Thoracic aorta (tissue), 2 donors: ENCODE data around the gene UBE2U. TPM values are rescaled to one million over a fixed set of nuclear protein-coding genes. Genes with fewer than 3 reads are reported as not detected.

Experiments used
- ATAC-seq: fragments of 150-250 bp; one replicate; pipeline ENCODE4 v1.8.0; 2017; ENCODE audit warnings: low read depth; ENCODE audit not compliant: insufficient number of reproducible peaks, low FRiP score
- DNase-seq: peaks from one replicate; pipeline ENCODE4 v3.0.0-alpha.2; 2020; ENCODE audit warnings: low spot score
- H3K27ac ChIP-seq, 2 donors: fragments of 200-600 bp; sonication (generic); 1 replicate in 1 of 2; 2 replicates in 1 of 2; pipeline ENCODE4 v1.5.1; 2016; ENCODE audit warnings: mild to moderate bottlenecking in 2 of 2, moderate library complexity in 2 of 2
- H3K27me3 ChIP-seq: fragments of 200-600 bp; sonication (generic); replicated peaks from 2 replicates; pipeline ENCODE4 v1.6.0; 2016; ENCODE audit warnings: mild to moderate bottlenecking; ENCODE audit not compliant: insufficient read depth
- H3K36me3 ChIP-seq: fragments of 200-600 bp; sonication (generic); one replicate; pipeline ENCODE4 v1.5.1; 2016
- H3K4me1 ChIP-seq, 2 donors: fragments of 200-600 bp; sonication (generic); 1 replicate in 1 of 2; 2 replicates in 1 of 2; pipeline versions ENCODE4 v1.5.1 to v1.6.0; 2016; ENCODE audit warnings: low read depth in 2 of 2, mild to moderate bottlenecking in 1 of 2; ENCODE audit not compliant: control insufficient read depth in 1 of 2
- H3K4me3 ChIP-seq: fragments of 200-600 bp; sonication (generic); 2 replicates; pipeline ENCODE4 v1.5.1; 2016; ENCODE audit warnings: mild to moderate bottlenecking
- H3K9me3 ChIP-seq: fragments of 200-600 bp; sonication (generic); 2 replicates; pipeline ENCODE4 v1.5.1; 2016
- total RNA-seq, 2 donors: library from RNA; depleted of rRNA; stranded (reverse); fragments of >200 nt; gene quantifications; one replicate each; pipeline versions ENCODE4 v1.1.0 to v1.2.3, GENCODE V29; 2016
- TF ChIP-seq, protein P1 (sequence below): fragments of 200-600 bp; sonication (generic); IDR thresholded peaks from one replicate; pipeline ENCODE4 v1.5.1; 2019; ENCODE audit warnings: antibody characterized with exemption

Gene UBE2U
- total RNA-seq, 2 donors from 2014 or later: not detected

DNA sequence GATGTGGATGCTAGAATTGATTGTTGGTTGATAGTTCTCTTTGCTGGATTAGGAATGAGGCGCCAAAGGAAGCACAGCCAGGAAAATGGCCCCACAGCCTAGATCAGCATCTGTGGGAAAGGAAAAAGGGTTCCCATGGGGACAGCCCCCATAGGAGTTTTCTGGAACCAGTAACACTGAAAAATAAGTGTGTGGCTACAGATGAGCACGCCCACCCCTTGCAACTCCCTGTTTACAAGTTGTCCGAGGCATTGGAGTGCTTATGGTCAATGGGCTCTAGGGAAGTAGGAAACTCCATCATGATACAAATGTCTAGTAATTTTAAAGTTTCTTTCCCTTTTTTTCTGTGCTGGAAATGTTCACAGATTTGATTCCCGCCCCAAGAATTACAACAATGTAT lies 23.8 kb upstream of the UBE2U start:
- DNase-seq: no peak
- Histone ChIP-seq H3K27ac (no peak overlapping the region), H3K9me3 (no peaks in the 10 kb centered on the region), H3K4me1 (peaks cover 0 to 18% of the 10 kb centered on the region in 2 donors), H3K27me3 (no peaks in the 10 kb centered on the region), H3K4me3 (no peak overlapping the region), H3K36me3 (peaks cover 19% of the 10 kb centered on the region)
- TF ChIP-seq, protein P1, sequence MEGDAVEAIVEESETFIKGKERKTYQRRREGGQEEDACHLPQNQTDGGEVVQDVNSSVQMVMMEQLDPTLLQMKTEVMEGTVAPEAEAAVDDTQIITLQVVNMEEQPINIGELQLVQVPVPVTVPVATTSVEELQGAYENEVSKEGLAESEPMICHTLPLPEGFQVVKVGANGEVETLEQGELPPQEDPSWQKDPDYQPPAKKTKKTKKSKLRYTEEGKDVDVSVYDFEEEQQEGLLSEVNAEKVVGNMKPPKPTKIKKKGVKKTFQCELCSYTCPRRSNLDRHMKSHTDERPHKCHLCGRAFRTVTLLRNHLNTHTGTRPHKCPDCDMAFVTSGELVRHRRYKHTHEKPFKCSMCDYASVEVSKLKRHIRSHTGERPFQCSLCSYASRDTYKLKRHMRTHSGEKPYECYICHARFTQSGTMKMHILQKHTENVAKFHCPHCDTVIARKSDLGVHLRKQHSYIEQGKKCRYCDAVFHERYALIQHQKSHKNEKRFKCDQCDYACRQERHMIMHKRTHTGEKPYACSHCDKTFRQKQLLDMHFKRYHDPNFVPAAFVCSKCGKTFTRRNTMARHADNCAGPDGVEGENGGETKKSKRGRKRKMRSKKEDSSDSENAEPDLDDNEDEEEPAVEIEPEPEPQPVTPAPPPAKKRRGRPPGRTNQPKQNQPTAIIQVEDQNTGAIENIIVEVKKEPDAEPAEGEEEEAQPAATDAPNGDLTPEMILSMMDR: no peak
- ATAC-seq: no peak

DNA sequence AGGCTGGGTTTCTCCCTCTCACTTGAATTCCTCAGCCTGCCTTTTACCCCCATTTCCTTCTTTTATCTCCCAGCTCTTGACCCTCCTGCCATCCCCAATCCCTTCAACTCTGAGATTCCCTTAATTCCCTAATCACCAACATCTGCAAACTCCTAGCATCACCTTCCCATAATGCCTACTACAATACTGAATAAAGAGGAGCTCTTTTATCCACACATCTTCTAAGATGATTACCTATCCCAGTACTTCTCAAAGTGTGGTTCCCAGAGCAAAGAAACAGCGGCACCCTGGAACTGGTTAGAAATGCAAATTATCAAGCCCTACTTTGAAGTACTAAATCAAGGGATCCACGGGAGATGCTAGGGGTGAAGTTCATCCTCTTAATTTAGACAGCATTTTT lies 21.2 kb upstream of the UBE2U start:
- TF ChIP-seq, protein P1: no peak
- ATAC-seq: no peak
- no peak overlapping the region for H3K4me3 ChIP-seq
- DNase-seq: no peak
- no peak overlapping the region for H3K27ac ChIP-seq
- peaks cover 0 to 28% of the 10 kb centered on the region in 2 donors for H3K4me1 ChIP-seq
- H3K9me3 ChIP-seq: no peaks in the 10 kb centered on the region
- H3K36me3 ChIP-seq: peaks cover 13% of the 10 kb centered on the region
- no peaks in the 10 kb centered on the region for H3K27me3 ChIP-seq

DNA sequence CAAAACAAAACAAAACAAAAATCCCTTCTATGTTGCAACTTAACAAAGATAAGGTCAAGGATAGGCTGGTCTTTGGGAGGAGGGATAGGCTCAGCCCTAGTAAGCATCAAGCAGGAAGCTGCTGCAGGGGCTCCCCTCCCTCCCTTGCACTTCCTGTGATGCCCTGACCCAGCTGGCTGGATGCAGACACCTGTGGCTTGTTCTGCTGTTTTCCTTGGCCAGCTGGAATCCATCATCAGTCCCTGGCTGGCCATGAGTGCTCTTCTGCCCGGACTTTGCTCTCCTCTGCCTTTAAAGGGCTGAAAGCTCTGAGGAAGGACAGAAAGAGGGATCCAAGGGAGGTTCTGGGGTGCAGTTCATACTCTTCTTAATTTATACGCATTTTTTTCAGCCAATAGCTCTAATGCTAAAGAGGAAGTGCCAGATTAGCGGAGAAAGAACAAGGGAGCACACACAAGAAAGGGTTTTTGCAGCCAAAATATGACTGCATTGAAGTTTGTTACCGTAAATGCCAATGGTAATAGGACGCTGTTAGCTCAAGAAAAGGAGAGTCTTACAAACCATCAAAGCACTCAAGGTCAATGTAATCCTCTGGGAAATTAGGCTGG lies 19.9 kb upstream of the UBE2U start:
- TF ChIP-seq, protein P1: no peak
- no peaks in the 10 kb centered on the region for H3K9me3 ChIP-seq
- peaks cover 1% of the 10 kb centered on the region for H3K36me3 ChIP-seq
- H3K4me3 ChIP-seq: no peak overlapping the region
- DNase-seq (no peak), ATAC-seq (no peak)
- peaks cover 0 to 28% of the 10 kb centered on the region in 2 donors for H3K4me1 ChIP-seq
- no peaks in the 10 kb centered on the region for H3K27me3 ChIP-seq
- no peak overlapping the region for H3K27ac ChIP-seq

DNA sequence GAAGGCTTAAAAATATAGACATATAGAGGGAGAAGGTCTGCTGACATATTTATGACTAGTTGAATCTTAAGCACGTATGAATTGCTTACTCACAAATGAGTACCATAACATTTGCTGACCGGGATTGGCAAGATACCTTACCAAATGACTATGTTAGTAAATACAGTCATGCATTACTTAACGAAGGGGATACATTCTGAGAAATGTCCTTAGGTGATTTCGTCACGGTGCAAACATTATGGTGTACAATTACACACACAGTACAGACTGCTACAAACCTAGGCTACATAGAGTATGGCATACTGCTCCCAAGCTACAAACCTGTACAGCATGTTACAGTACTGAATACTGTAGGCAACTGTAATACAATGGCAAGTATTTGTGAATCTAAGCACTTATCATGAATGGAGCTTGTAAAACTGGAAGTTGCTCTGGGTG lies 19.4 kb upstream of the UBE2U start:
- Histone ChIP-seq H3K4me1 (peaks cover 0 to 28% of the 10 kb centered on the region in 2 donors), H3K27ac (no peak overlapping the region)
- ATAC-seq: no peak

DNA sequence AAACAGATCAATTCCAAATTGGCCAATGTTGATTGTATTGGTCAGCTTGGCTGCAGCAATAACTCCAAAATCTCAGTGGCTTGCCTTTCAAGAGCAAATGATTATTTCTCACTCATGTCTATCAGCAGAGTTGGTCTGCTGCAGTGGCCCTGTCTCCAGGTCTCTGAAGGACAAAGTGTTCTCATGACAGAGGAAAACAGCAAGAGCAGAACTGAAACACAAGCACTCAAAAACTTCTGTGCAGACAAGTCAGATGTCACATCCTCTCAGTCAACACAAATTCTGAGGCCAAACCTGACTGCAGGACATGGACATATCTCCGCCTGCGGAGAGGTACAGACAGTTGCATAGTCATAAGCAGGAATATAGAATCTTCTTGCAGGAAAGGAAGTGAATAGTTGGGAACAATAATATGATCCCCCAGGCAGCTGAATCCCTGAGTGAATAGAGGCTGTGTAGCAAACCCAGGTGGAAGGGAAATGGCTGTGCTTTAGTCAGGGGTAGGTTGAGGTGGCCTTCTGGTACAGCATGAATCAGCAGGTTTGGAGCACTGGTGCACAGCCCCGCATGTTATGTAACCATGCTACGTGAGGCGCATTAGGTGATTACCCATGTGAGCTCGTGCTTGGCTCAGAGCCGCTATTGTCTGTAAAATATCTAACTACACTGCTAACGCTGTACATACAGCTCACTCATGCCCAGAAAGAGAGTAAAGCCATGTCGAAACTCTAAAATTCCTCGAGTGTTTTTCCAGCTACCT lies 17.1 kb upstream of the UBE2U start:
- ATAC-seq: no peak
- TF ChIP-seq, protein P1: no peak
- Histone ChIP-seq H3K36me3 (no peaks in the 10 kb centered on the region), H3K27ac (no peak overlapping the region), H3K27me3 (no peaks in the 10 kb centered on the region), H3K4me3 (no peak overlapping the region), H3K9me3 (no peaks in the 10 kb centered on the region), H3K4me1 (peaks cover 0 to 20% of the 10 kb centered on the region in 2 donors)
- no peak for DNase-seq

More for the DNA sequence above, 19.4 kb upstream of the UBE2U start:
- Histone ChIP-seq H3K9me3 (no peaks in the 10 kb centered on the region), H3K27me3 (no peaks in the 10 kb centered on the region), H3K36me3 (no peaks in the 10 kb centered on the region), H3K4me3 (no peak overlapping the region)
- no peak for DNase-seq
- TF ChIP-seq, protein P1: no peak
